ENCODE measurements around the gene NBPF1.
"Not testable (repeated sequence)": the region's sequence is repeated elsewhere in the genome, so short reads cannot be mapped to it uniquely, and the experiment has no call there.

NBPF1 gene

DNA sequence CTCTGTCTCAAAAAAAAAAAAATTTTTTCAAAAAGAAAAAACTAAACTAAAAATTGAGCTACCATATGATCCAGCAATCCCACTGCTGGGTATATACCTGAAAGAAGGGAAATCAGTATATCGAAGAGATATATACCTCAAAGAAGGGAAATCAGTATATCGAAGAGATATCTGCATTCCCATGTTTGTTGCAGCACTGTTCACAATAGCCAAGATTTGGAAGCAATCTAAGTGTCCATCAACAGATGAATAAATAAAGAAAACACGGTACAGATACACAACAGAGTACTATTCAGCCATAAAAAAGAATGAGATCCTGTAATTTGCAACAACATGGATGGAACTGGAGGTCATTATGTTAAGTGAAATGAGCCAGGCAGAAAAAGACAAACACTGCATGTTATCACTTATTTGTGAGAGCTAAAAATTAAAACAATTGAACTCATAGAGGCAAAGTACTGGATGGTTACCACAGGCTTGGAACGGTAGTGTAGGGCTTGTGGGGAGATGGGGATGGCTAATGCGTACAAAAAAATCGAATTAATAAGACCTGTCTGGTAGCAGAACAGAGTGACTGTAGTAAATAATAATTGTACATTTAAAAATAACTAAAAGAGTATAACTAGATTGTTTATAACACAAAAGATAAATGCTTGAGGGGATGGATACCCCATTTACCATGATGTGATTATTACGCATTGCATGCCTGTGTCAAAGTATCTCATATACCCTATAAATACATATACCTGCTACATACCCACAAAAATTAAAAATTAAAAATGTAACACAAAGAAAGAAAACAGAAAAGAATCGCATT, 28.0 kb upstream of the NBPF1 start:
- not testable (repeated sequence) for DNase-seq

GRCh38 chr1:16639091-16640031, 26.0 kb upstream of the NBPF1 start:
- not testable (repeated sequence) for DNase-seq

- not testable (repeated sequence) for DNase-seq
These were observed 24.8 kb upstream of the NBPF1 start for GRCh38 chr1:16637941-16638778.

- not testable (repeated sequence) for DNase-seq
These were observed 23.3 kb upstream of the NBPF1 start for GRCh38 chr1:16636551-16637195.

- not testable (repeated sequence) for DNase-seq
These were observed 22.6 kb upstream of the NBPF1 start for GRCh38 chr1:16635959-16636358.

DNA sequence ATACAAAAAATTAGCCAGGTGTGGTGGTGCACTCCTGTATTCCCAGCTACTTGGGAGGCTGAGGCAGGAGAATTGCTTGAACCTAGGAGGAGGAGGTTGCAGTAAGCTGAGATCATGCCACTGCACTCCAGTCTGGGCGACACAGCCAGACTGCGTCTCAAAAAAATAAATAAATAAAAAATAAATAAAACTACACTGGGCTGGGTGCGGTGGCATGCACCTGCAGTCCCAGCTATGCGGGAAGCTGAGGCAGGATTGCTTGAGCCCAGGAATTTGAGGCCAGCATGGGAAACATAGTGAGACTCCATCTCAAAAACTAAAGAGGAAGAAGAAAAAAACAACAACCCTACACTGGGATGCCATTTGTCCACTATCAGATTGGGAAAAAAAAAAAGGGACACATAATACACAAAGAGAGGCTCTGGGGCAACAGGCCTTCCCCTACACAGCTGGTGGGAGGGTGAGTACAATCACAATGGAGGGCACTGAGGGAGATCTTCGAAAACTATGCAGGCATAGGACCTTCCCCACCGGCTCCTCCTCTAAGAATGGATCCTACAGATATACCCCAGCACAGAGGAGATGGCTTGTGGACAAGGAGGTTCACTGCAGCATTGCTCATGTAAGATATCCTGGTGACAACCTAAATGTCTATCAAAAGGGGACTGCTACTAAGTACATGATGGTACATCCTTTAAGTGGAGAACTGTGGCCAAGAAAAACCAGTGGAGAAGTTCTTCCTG, 20.3 kb upstream of the NBPF1 start:
- not testable (repeated sequence) for DNase-seq

GRCh38 chr1:16632044-16632850, 18.9 kb upstream of the NBPF1 start:
- not testable (repeated sequence) for DNase-seq

DNA sequence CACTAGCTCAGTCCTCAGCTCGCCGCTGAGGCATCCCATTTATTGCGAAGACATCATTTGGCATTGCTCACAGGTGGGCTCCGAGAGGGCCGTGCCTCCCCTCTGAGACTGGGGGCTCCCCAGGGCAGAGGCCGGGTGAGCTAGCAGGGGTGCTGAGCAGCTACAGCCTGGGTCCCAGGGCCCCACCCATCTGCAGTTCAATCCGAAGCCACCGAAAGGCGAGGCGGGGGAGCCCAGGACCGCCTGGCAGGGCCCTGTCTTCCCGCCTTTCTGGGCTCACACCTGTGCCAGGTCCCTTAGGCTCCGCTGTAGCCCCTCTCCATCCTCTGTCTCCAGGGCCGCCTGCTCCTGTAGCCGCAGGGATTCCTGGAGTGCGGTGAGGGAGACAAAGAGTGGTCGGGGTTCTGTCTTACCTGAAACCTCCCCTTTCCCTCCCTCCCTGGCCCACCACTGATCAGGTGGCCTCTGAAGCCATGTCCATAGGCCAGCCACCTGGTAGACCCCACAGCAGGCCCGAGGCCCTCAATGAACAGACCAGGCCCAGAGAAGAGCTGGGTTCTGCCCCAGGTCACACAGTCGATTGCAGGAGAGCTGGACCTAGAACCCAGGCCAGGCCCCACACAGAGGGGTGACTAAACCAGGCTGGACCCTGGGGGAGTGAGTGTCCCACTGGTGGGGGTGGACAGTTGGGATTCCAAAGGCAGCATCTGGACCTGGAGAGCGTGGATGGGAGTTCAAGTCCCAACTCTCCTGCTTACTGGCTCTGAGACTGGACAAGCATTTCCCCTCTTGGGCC, 18.1 kb upstream of the NBPF1 start:
- DNase-seq, result no peak

GRCh38 chr1:16630661-16631247, 17.4 kb upstream of the NBPF1 start:
- DNase-seq, result no peak

GRCh38 chr1:16629916-16630530, 16.7 kb upstream of the NBPF1 start:
- DNase-seq, result not testable (repeated sequence)

- DNase-seq, result no peak
These were observed 15.2 kb upstream of the NBPF1 start for GRCh38 chr1:16628361-16629111.

DNA sequence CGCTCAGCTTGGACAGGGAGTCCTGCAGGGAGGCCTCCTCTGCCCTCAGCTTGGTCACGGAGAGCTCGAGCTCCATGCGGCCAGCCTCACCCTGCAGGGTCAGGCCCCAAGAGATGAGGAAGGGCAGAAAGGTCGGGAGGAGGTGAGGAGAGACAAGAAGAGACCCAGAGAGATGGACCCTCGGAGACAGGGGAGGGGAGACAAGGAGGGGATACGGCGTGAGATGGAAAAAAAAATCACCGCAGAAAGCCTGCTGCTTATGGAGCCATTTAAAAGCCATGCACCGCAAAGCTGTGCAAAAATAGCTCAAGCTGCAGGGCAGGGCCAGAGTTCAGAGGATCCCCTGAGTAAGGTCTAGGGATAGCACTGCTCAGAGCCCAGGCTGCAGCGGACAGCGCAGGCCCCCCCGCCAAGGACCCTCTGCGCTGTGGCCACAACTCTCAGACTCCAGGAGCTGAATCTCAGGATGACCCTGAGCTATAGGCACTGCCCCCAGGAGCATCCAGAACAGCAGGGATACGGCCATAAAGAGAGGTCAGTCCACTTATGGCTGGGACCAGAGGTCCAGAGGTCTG, 13.1 kb upstream of the NBPF1 start:
- DNase-seq, result not testable (repeated sequence)

- no peak for DNase-seq
These were observed 12.4 kb upstream of the NBPF1 start for GRCh38 chr1:16625497-16626408.

DNA sequence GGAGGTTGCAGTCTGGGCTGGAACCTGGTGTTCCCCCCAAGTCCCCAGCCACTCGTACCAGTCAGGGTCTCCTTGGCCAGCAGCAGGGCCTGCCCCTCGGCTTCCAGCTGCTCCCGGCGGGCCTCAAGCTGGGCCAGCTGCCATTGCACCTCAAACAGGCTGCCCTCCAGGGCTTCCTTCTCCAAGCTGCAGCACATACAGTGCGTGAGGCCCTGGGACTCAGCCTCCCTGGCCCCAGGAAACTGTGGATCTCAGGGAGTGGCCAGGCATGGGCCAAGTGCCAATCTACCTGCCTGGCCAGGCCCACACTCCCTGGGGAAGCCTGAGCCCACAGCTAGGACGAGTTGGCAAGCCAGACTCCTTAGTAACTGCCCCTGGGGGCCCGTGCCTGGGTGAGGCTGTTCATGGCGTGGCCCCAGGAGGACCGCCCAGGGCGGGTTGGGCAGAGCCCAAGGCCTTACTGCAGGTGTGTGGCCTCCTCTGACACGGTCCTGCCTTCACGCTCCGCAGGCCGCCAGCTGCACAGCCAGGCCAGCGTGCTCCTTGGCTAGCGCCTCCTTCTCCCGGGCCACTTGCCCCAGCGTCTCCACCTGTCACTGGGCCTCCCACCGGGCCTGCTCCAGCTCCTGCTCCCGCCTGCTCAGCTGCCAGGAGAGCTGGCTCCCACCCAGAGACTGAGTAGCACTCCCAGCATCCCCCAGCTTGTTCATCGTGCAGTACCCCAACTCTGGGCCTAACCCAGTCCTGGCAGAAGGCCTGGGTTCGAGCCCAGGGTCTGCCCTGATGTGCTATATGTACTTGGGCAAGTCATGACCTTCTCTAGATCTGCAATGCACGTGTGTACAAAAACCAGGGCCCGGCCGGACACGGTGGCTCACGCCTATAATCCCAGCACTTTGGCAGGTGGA, 10.7 kb upstream of the NBPF1 start:
- not testable (repeated sequence) for DNase-seq

DNA sequence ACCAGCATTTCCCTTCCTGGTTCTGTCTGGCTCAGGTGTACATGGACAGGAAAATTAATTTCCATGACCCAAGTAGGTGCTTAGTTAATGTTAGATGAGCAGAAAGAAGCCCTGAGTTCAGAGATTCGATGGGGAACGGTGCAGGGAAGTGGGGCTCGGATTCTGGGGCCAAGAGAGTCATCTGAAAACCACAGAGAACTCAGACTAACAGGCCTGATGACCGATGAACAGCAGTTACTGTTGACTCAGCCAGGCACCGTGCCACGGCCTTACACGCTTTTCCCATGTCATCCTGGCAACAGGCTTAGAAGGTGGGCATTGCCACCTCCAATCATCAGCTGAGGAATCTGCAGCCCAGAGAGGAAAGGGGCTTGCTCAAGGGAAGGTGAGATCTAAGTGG, 10.0 kb upstream of the NBPF1 start:
- not testable (repeated sequence) for DNase-seq
